Measurements from ENCODE around the gene DHRS3. TPM values are rescaled to one million over a fixed set of nuclear protein-coding genes. Genes with fewer than 3 reads are reported as not detected.
"Not testable (repeated sequence)": the region's sequence is repeated elsewhere in the genome, so short reads cannot be mapped to it uniquely, and the experiment has no call there.

DHRS3 gene
- total RNA-seq, 1 experiment from 2014 or later, result 87.0 TPM

DNA sequence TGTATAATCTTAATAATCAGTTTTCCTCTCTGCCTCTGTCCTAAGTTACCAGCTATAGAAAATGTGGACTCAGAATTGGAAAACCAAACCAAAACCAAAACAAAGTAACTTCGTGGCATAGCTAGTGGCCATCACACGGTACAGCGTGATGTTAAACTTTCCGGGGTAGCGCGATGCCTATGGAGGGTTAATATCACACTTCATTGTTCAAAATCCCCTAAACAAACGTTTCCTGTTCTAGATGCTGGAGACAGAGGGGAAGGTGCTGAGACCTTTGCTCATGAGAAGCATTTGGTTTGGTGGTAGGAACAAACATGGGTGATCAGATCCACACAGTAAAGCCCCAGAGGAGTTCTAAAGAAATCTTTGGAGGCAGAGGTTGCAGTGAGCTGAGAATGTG lies 30.7 kb upstream of the DHRS3 start (continued):
- TF ChIP-seq, protein P1, sequence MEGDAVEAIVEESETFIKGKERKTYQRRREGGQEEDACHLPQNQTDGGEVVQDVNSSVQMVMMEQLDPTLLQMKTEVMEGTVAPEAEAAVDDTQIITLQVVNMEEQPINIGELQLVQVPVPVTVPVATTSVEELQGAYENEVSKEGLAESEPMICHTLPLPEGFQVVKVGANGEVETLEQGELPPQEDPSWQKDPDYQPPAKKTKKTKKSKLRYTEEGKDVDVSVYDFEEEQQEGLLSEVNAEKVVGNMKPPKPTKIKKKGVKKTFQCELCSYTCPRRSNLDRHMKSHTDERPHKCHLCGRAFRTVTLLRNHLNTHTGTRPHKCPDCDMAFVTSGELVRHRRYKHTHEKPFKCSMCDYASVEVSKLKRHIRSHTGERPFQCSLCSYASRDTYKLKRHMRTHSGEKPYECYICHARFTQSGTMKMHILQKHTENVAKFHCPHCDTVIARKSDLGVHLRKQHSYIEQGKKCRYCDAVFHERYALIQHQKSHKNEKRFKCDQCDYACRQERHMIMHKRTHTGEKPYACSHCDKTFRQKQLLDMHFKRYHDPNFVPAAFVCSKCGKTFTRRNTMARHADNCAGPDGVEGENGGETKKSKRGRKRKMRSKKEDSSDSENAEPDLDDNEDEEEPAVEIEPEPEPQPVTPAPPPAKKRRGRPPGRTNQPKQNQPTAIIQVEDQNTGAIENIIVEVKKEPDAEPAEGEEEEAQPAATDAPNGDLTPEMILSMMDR (IDR thresholded peaks at IDR 0.05 in 2 of 3, conservative IDR thresholded peaks at IDR 0.05 in 1 of 3; ENCODE audit: borderline replicate concordance in 1 of 3, insufficient read depth in 1 of 3, low read depth in 2 of 3, low read length in 2 of 3), result no peak
- no peak for TF ChIP-seq SIN3A (IDR thresholded peaks at IDR 0.05; ENCODE audit: low read depth)
- no peak for TF ChIP-seq EZH2 (IDR thresholded peaks at IDR 0.05)

DNA sequence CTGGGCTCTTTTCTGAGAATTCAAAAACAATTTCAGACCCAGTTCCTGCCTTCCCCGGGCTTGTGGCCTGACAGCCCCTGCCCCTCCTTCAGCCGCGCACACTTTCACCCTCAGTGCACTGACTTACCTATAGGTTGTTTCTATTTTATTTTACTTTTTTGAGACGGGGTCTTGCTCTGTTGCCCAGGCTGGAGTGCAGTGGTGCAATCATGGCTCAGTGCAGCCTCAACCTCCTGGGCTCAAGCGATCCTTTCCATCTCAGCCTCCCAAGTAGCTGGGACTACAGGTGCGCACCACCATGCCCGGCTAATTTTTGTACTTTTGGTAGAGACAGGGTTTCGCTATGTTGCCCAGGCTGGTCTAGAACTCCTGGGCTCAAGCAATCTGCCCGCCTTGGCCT lies 27.4 kb upstream of the DHRS3 start:
- RAD21 ChIA-PET (ENCODE audit: low non-redundant PET in 1 of 2, low total read pairs in 2 of 2, uncharacterized antibody in 2 of 2, unreplicated experiment in 2 of 2); H3K27ac ChIP-seq (ENCODE audit: low read depth, low read length); H3K79me2 ChIP-seq (ENCODE audit: insufficient read depth, low read length); intact Hi-C loops (cut with micrococcal nuclease); CTCF ChIA-PET; H3K9me3 ChIP-seq (ENCODE audit: control insufficient read depth in 1 of 2, insufficient read depth in 1 of 2, low read depth in 1 of 2, low read length in 2 of 2); DNase-seq (ENCODE audit: low read depth, low spot score); H3K9ac ChIP-seq (ENCODE audit: low read length); POLR2A ChIA-PET; H3K36me3 ChIP-seq (ENCODE audit: control insufficient read depth in 1 of 2, insufficient read depth in 2 of 2, low read length in 2 of 2); H3K4me1 ChIP-seq (ENCODE audit: control insufficient read depth in 1 of 2, insufficient read depth in 2 of 2, low read length in 2 of 2); H3K27me3 ChIP-seq (ENCODE audit: insufficient read depth, low read length); H3K9me2 ChIP-seq (ENCODE audit: insufficient read depth); ATAC-seq; H3K4me3 ChIP-seq (replicated peaks in 1 of 2; ENCODE audit: low read depth in 1 of 2, low read length in 2 of 2); H4K20me1 ChIP-seq (ENCODE audit: insufficient read depth); H2AFZ ChIP-seq (ENCODE audit: low read depth, low read length, poor library complexity, severe bottlenecking); H3K4me2 ChIP-seq (ENCODE audit: low read length); BruUV-seq (replicated peaks): not testable (repeated sequence)

DNA sequence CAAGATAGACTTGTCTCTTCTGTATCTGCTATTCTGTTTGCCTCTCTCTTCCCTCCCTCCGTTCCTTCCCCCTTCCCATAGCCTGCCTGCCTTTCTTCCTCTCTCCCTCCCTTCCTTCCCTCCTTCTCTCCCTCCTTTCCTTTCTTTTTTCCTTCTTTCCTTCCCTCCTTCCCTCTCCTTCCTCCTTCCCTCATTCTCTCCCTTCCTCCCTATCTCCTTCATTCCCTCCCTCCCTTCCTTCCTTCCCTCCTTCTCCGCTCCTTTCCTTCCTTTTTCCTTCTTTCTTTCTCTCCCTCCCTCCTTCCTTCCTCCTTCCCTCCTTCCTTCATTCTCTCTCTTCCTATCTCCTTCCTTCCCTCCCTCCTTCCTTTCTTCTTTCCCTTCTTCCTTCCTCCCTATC lies 26.8 kb upstream of the DHRS3 start:
- intact Hi-C loops (cut with micrococcal nuclease), result no loop called here

More for the DNA sequence above, 26.8 kb upstream of the DHRS3 start:
- ChIA-PET RAD21 (ENCODE audit: low non-redundant PET in 1 of 2, low total read pairs in 2 of 2, uncharacterized antibody in 2 of 2, unreplicated experiment in 2 of 2) (no interaction called here), CTCF (no interaction called here), POLR2A (no interaction called here)
- Histone ChIP-seq H4K20me1 (ENCODE audit: insufficient read depth) (no peaks in the 10 kb centered on the region), H3K27me3 (ENCODE audit: insufficient read depth, low read length) (no peaks in the 10 kb centered on the region), H3K4me2 (ENCODE audit: low read length) (no peak overlapping the region), H3K27ac (ENCODE audit: low read depth, low read length) (no peak overlapping the region), H3K79me2 (ENCODE audit: insufficient read depth, low read length) (no peaks in the 10 kb centered on the region), H3K9ac (ENCODE audit: low read length) (no peak overlapping the region), H3K9me3 (ENCODE audit: control insufficient read depth in 1 of 2, insufficient read depth in 1 of 2, low read depth in 1 of 2, low read length in 2 of 2) (peaks cover 5 to 13% of the 10 kb centered on the region in 2 experiments; a peak in 3 of 4 replicates), H3K9me2 (ENCODE audit: insufficient read depth) (no peaks in the 10 kb centered on the region), H3K36me3 (ENCODE audit: control insufficient read depth in 1 of 2, insufficient read depth in 2 of 2, low read length in 2 of 2) (no peaks in the 10 kb centered on the region), H3K4me1 (ENCODE audit: control insufficient read depth in 1 of 2, insufficient read depth in 2 of 2, low read length in 2 of 2) (no peaks in the 10 kb centered on the region), H2AFZ (ENCODE audit: low read depth, low read length, poor library complexity, severe bottlenecking) (no peak overlapping the region), H3K4me3 (replicated peaks in 1 of 2; ENCODE audit: low read depth in 1 of 2, low read length in 2 of 2) (no peak overlapping the region)
- DNase-seq (ENCODE audit: low read depth, low spot score) (no peak), ATAC-seq (no peak)
- no TSS peak for BruUV-seq (replicated peaks)
- TF ChIP-seq, protein P2, sequence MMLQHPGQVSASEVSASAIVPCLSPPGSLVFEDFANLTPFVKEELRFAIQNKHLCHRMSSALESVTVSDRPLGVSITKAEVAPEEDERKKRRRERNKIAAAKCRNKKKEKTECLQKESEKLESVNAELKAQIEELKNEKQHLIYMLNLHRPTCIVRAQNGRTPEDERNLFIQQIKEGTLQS (IDR thresholded peaks at IDR 0.05), result no peak

Measured in HCT116 (cell line).